GM13976 (cell line): ENCODE results near the gene CHAT.
"Not testable (repeated sequence)": the region's sequence is repeated elsewhere in the genome, so short reads cannot be mapped to it uniquely, and the experiment has no call there.

Source experiments
- DNase-seq: peaks from one replicate; pipeline ENCODE4 v3.0.0; 2012; ENCODE audit warnings: low spot score
- CTCF ChIP-seq: IDR thresholded peaks from 2 replicates; pipeline ENCODE4 v1.5.1; 2012; ENCODE audit warnings: borderline replicate concordance, mild to moderate bottlenecking; ENCODE audit not compliant: insufficient read depth; ENCODE audit errors: extremely low read depth, missing control alignments, control extremely low read depth
- in situ Hi-C: fragments of 300-500 bp; cut with MboI; formaldehyde crosslinking; loops from one replicate; pipeline ENCODE4 v1.12.0; 2022; ENCODE audit warnings: low sequenced_read_pairs, mixed read lengths, inconsistent platforms; ENCODE audit not compliant: unreplicated experiment

CHAT gene

GRCh38 chr10:49678827-49679479 is 65.1 kb downstream of the CHAT start:
- no peak for TF ChIP-seq CTCF
- in situ Hi-C loops: no loop called here
- no peak for DNase-seq

- TF ChIP-seq CTCF: no peak
- DNase-seq: peak; percentile 63
- in situ Hi-C loops: no loop called here
Observed at GRCh38 chr10:49679480-49679893, 65.7 kb downstream of the CHAT start, which contains the start of gene C10orf53. Gene C10orf53, plus strand, starts transcription at chr10:49679651. Its CDS starts 47 bp downstream, at chr10:49679698.

GRCh38 chr10:49682449-49682848 is 68.6 kb downstream of the CHAT start:
- DNase-seq, in situ Hi-C loops: not testable (repeated sequence)

GRCh38 chr10:49682879-49683278 is 69.0 kb downstream of the CHAT start:
- TF ChIP-seq CTCF: no peak
- in situ Hi-C loops: no loop called here
- no peak for DNase-seq

GRCh38 chr10:49686651-49687050 is 72.8 kb downstream of the CHAT start:
- TF ChIP-seq CTCF: no peak
- in situ Hi-C loops: no loop called here

GRCh38 chr10:49688261-49688846 is 74.5 kb downstream of the CHAT start:
- in situ Hi-C loops: no loop called here
- DNase-seq: no peak
- TF ChIP-seq CTCF: no peak

More at GRCh38 chr10:49686651-49687050, 72.8 kb downstream of the CHAT start:
- DNase-seq: no peak

GRCh38 chr10:49688920-49689319 is 75.1 kb downstream of the CHAT start:
- TF ChIP-seq CTCF: no peak
- DNase-seq: no peak
- in situ Hi-C loops: no loop called here
